Fibroblast of the conjunctiva (primary cell): ENCODE measurements around the gene UBE2E2.
A peak's percentile ranks its signal among the peaks of the same experiment; 100 is the strongest.

Experiments
- DNase-seq: peaks from one replicate; pipeline ENCODE4 v3.0.0-alpha.2; 2010; ENCODE audit warnings: low read depth

Gene UBE2E2

DNA sequence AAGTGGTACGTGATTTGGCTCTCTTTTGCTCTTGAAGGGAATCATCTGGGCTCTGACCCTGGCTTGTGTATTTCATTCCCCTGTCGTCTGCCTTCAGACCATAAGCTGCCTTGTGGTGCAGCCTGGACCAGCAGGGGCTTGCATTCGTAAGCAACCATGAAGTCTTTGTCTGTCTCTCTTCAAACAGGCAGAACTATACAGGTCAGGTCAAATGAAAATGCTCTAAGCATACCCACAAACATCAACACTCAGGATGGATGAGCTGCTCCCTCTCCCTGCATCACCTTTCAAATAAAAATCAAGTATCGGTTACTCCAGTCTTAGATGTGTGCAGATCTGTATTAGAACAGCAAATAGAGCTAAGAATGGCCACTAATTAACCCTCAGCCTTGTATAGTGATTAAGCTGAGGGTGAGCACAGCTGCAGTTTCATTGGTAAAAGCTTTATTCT is 334.0 kb downstream of the UBE2E2 start:
- no peak for DNase-seq

DNA sequence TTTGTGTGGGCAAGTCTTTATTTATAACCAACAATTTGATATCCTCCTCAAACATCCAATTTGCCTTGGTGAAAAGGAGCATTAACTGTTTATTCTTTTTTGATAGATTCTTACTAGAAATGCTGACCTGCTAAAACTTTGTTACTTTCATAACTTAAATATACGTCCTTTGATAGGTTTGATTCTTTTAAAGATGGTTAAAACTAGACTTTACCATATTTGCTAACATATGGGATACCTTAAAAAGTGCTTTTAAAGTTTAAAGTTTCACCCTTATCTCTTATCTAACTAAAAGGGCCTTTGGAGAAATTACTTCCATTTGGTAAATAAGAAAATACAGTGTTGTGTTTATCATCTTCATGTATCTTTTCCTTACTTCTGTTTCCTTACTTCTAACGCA is 336.1 kb downstream of the UBE2E2 start:
- no peak for DNase-seq

DNA sequence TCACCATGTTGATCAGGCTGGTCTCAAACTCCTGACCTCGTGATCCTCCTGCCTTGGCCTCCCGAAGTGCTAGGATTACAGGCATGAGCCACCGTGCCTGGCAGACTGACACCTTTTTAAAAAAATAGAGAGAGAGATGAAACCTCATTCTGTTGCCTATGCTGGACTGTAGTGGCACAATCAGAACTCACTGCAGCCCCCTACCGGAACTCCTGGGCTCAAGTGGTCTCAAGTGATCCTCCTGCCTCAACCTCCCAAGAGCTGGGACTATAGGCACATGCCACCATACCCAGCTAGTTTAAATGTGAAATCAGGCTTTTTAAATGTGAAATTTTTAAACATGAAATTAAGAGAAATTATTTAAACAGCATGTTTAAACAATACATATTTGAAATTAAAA is 337.5 kb downstream of the UBE2E2 start:
- DNase-seq = no peak

DNA sequence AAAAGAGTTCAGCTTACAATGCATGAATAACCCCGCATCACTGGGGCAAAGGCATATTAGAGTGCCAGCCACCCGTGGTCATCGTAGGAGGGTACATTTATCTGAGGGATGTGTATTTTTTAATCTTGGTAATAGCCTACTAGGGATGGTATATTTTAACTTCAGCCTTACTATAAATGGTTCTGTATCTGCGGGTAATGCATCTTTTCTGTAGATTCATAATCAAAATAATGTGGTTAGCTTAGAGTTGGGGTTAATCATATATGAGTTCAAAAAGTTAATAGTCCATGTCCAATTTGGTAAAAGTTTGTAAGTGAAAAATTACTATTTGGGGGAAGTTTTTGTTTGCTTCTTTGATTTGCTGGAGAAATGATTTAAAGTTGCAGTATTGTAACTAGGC is 339.0 kb downstream of the UBE2E2 start:
- DNase-seq = no peak

DNA sequence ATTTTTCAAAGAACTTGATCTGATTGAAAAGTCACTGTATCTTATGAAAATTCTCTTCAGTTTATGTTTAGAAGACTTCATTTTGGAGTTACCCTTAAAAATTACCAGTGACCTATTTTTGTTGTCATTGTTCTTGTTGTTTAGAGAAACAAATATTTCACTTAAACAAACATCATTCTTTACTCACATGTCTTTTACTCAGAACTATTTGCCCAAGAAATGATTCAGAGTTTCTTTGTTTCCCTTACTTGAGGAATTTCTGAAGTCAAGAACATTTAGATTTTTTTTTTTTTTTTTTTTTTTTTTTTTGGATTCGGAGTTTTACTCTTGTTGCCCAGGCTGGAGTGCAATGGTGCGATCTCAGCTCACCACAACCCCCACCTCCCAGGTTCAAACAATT is 343.1 kb downstream of the UBE2E2 start:
- no peak for DNase-seq

DNA sequence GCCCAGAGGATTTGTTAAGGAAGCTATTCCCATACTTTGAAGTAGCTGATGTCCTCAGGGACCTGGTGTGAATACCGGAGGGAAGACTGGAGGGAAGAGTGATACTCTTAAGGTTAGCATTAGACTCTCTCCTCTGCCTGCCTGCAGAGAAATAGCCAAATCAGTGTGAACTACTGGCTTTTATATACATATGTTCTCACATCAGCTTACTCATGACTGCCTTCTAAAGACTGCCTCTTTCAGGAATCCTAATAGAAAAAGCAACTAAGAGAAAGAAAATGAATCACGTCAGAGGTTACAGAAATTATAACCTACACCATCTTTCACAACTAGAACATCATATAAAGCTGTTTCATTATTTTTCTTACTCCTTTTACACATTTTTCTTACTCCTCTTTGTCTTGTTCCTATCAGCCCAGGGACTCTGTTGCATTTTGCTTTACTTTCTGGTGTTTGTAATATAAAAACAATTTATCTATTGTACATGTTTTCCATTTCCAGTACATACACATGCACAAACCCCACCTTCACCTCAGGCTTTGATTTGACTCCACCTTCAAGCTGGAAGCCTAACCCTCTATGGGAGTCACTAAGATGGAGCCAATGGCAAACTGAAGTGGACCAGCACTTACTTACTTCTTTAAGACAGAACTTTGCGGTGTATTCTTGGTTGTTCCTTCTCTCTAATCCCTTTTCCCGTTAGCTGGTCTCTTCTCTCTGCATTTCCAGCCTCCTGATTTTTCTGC is 345.0 kb downstream of the UBE2E2 start:
- no peak for DNase-seq

DNA sequence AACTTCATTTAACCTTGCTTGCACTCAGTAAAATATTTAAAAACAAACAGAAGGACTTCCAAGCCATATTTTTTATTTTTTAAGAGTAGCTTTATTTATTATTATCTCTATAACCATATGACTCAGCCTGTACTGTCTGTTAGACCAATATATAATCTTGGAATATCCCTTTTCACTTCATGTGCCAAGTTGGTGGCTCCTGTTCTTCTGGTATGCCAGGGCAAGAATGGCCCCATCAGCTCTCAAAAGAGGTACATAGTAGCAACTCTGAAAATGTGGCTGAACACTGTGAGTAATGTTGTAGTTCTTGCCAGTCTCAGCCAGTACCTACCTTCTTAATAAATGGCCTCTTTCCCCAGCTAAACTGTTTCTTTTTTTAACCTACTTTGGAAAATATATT is 345.6 kb downstream of the UBE2E2 start:
- no peak for DNase-seq

DNA sequence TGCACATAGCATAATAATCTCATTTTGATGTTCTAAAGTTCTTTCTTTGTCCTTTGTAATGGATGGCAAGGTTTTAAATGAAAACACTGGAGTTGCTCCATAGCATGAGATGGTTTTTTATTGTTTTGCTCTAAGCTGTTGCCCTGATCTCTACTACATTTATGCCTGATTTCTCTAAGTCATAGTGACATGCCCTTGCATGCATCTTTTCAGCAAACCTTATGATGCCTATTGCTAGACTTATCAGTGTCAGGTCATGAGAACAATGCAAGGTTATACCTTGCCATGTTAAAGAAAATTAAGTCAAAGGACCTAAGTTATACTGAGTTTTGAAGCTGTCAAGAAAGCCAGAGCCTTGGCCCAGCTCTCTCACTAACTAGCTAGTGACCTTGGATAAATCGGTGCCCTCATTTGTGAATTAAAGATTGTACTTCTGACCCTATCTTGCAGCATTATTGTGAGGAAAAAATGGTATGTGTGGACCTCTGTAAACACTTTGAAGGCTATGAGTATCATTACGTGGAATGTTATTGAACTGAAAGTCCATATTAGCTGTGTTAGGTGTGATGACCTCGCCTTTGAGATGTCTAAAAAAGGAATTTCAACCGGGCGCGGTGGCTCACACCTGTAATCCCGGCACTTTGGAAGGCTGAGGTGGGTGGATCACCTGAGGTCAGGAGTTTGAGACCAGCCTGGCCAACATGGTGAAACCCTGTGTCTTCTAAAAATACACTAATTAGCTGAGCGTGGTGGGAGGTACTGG is 346.2 kb downstream of the UBE2E2 start:
- DNase-seq = no peak

DNA sequence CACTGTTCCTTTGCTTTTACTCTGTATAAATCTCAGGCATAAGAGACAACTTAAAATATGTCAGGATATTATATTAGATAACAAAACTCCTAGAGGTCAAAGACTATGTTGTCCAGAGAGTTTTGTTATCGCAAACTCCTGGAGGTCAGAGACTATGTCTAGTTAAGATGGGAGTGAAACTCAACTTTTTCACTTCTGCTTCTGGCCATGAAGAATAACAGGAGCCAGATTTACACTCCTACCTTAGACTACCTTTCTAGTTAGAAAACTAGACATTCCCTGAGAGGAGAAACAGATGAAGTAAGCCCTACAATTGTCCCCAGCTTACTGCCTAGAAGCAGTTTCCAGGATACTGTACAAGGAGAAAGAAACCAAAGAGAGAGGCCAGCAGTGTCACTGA is 347.3 kb downstream of the UBE2E2 start:
- DNase-seq = no peak

DNA sequence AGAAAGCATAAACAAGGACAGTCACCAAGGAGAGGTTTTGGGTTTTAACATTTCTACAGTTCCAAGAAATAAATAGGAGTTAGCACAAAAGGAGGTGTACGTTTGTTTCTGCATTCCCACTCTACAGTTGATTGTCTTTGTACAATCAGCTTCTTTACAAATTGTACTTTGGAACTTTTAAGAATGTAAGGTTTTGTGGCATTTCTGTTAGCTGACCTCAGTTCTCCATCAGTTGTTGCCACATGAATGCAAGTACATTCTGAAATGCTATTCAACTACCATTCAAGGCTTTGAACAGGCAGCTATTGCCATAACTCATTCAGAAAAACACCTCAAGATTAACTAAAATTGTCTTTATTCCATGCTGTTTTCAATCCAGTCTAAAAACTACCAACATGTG is 349.4 kb downstream of the UBE2E2 start:
- no peak for DNase-seq

DNA sequence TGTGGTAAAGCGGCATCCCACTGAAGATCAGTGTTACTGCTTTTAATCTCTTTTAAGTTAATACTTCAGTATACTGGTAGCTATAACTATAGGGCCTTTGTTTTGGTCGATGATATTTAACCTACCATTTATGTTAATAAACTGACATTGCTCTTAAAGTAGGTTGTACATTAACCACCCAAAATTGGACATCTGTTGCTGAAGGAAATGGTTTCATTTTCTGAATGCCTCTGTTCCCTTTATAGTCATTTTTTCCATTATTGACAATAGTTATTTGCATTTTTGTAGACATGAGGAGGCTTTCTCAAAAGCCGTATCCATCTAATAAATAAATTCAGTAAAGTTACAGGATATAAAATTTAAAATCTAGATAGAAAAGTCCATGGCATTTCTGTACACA is 350.2 kb downstream of the UBE2E2 start:
- no peak for DNase-seq

DNA sequence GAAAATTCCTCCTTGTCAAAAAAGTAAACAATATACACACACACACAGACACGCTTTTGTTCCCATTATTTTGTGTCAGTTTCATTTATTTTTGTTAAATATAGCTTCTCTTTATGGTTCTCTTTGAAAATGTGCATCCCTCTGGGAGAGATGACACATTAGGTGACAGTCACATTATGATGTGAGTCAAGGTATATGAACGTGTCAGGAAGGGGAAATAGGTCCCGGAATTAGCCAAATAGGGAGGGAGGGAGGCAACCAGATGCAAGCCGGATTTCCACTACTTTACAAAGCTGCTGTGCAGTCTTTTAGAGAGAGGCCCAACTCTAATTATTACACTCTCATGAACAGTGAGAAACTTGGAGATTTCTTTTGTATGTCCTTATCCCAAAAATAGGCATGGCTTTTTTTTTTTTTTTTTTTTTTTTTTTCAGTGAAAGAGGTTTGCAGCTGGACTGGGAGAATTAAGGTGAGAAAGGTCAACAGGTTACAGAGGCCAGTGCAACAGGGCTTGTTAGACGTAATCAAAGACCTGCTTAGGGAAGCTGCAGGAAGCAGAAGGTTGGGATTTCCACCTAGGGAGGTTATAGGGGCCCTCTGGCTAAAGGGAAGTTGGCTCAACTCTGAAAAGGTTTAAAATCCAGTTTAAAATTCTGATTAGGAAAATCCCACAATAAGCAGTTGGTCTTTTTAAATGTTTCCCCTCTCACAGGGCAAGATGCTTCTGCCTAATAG is 362.1 kb downstream of the UBE2E2 start:
- DNase-seq = no peak

DNA sequence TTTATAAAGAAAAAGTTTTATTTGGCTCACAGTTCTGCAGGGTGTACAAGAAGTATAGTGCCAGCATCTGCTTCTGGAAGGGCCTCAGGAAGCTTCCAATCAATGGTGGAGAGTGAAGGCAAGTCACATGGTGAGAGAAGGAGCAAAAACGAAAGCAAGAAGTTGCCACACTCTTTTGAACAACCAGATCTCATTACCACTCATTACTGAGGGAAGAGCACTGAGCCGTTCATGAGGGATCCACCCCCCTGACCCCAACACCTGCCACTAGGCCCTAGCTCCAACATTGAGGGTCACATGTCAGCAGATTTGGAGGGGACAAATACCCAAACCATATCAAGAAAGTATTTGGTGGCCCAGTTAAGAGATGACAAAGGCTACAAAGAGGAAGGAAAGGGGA is 363.4 kb downstream of the UBE2E2 start:
- no peak for DNase-seq

DNA sequence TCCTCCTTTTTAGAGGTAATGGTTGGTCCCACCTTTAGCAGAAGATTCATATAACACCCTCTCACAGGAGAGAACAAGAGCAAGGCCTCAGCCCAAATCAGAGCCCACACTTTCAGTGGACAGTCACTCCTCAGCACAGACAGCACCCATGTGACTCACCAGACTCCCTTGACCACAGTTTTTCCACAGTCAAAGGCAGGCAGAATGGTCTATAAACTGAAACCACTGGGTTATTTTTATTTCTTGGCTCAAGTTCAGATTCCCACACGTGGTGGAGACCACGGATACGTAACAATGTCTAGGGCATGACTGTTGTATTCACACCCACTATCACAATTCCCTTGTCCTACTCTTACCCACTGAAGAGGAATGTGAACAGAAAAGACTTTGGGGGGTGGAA is 364.8 kb downstream of the UBE2E2 start:
- DNase-seq = peak; percentile 48

DNA sequence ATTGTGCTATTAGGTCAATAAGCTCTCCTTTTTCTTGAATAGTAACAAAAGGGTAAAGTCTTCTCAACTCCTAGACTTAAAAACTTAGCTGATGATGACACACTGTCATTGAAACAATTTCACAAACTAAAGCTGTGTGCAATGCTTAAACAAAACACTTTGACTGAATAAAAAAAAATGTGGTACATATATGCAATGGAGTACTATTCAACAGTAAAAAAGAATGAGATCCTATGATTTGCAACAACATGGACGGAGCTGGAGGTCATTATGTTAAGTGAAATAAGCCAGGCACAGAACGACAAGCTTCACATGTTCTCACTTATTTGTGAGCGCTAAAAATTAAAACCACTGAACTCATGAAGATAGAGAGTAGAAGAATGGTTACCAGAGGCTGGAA is 370.7 kb downstream of the UBE2E2 start:
- no peak for DNase-seq

DNA sequence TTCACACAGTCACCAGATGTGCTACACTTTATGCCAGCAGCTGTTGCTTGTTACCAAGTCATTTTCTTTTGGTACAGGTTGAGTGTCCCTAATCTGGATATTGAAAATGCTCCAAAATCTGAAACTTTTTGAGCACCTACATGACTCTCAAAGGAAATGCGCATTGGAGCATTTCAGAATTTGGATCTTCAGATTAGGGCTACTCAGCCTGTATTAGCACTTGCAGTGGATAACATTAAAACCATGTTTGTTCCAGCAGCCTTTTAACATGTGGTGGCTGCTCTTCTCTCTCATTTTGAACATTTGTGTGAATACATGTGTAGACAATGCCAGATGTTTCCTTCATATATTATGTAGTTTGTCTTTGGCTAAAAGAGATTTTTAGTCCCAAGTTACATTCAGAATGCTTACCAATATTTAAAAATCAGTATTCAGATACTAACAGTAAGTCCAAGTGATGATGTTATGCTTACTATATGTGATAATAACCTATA is 371.7 kb downstream of the UBE2E2 start:
- no peak for DNase-seq

DNA sequence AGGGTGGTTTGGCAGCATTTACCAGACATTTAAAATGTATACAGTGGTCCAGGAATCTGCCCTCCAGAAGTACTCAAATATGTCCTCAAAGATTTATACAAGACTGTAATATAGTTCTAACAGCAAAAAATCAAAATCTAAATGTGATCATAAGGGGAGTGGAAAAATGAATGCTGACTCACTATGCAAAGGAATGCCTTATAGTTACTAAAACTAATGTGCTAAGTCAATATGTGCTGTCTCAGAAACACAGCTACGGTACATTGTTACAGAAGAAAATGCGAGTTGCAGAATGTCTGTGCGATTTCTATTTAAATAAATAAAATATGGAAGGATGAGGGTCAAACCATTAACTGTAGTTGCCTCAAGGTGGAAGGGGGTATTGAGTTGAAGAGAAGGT is 372.6 kb downstream of the UBE2E2 start:
- DNase-seq = peak; percentile 10

DNA sequence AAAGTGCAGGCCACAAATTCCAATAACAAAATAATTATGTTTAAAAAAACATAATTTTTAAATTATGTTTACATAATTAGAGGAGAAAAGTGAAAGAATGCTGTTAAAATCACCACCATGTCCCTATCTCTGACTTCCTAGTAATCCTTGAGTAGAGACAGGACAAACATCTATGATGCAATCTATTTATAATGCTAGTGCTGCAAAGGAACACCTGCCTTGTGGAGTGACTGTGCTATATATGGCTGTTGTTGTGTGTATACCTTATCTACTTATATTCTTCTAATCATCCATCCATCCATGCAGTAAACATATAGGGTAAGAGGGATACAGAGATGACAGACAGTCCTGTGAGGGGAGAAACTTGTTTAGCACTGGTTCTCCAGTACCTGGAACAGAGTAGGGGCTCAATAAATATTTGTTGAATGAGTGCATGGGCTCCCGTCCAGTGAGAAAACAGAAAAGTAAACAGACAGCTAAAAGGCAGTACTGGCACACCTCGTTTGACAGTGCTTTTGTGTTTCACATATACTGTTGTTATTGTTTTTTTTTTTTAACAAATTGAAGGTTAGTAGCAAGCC is 373.3 kb downstream of the UBE2E2 start:
- DNase-seq = no peak

DNA sequence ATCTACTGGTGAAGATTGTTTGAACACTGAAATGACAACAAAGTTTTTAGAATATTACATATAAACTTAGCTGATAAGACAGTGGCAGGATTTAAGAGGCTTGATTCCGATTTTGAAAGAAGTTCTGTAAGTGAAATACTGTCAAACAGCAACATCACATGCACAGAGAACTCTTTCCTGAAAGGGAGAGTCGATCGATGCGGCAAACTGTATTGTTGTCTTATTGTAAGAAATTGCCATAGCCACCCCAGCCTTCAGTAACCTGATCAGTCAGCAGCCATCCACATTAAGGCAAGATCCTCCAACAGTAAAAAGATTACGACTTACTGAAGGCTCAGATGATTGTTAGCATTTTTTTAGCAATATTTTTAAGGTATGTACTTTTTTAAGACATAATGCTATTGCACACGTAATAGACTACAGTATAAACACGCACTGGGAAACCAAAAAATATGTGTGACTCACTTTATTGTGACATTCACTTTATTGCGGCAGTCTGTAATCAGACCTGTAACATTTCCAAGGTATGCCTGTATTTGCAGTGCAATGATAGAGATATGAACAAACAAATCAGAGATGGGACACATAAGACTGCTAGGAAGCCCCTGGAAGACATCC is 377.1 kb downstream of the UBE2E2 start:
- DNase-seq = no peak

DNA sequence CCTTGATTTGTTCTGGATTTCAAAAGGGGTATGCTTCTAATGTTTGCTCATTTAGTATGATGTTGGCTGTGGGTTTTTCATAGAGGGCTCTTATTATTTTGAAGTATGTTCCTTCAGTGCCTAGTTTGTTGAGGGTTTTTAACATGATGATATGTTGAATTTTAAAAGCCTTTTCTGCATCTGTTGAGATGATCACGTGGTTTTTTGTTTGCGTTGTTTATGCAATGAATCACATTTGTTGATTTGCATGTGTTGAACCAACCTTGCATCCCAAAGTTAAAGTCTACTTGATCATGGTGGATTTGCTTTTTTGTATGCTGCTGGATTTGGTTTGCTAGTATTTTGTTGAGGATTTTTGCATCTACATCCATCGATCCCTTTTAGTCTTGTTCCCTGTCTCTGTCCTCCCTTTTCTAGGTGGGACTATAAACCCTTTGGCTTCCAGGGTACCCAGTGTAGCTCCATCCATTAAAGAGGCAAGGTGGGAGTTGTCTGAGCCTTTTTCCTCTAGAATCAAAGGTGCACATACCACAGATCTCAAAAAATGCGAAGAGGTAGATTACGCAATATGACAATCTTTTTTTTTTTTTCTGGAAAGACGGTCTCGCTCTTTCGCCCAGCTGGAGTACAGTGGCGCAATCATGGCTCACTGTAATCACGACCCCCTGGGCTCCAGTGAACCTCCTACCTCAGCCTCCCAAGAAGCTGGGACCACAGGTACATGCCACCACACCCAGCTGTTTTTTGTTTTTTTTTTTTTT is 381.0 kb downstream of the UBE2E2 start:
- DNase-seq = no peak

DNA sequence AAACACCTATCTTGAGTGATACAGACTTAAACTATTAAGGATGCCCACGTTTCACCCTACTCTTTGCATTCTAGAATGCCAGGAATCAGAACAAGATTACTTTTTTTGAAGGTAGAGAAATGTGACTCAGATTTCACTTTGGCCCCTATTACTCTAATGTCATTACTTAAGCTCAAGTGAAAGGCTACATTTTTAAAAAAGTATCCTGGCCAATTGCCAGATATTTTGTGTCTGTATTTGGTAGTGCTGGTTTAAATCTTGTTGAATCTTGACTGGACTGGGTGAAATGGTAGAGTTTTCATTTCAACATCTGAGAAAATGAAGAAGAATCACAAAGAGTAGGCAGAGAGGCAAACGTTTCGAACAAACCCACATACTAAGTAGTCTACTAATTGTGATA is 384.4 kb downstream of the UBE2E2 start:
- no peak for DNase-seq
